ENCODE results near the gene HS6ST1.

Gene HS6ST1

DNA sequence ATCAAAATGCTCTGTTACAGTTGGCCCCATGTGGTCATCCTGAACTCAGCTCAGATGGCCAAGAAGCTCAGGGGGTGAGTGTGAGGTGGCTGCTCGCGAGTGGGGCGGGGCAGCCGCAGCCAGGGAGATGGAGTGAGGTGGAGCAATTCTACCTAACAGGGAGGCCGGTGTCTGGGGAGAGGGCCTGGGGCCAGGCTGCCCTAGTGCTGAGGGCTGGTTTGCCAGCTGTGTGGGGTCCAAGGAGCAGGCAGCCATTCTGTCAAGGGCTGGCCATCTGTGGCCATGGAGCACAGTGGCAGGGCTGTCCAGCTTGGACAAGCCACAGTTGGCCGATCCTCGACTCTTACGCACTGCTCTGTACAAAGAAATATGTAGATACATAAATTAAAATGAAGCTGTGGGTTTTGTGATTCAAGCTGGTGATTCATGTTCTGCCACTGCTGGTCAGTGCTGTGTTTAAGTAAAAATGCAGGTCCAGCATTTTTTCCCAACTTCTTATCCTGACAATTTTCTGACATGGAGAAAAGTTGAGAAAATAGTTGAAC is 82.1 kb downstream of the HS6ST1 start:
- H3K9ac ChIP-seq (ENCODE audit: low read depth, low read length): no peak overlapping the region
- ATAC-seq (ENCODE audit: insufficient read depth, low read depth) (no peak), DNase-seq (no peak)
- H3K79me2 ChIP-seq (ENCODE audit: insufficient read depth, low read length): no peaks in the 10 kb centered on the region
- no peak overlapping the region for H3K4me3 ChIP-seq (ENCODE audit: low read depth in 1 of 2, low read length in 2 of 2)
- H2AFZ ChIP-seq (ENCODE audit: low read depth, low read length): no peak overlapping the region
- H3K9me3 ChIP-seq (ENCODE audit: insufficient read depth, low read length, severe bottlenecking): no peaks in the 10 kb centered on the region
- H3K4me1 ChIP-seq (ENCODE audit: insufficient read depth, low read length): peaks cover 14% of the 10 kb centered on the region
- peaks cover 6% of the 10 kb centered on the region for H3K27me3 ChIP-seq (ENCODE audit: insufficient read depth, low read length, poor library complexity)
- no peak overlapping the region for H3K4me2 ChIP-seq (ENCODE audit: insufficient read depth, low read length)
- no peaks in the 10 kb centered on the region for H3K36me3 ChIP-seq (ENCODE audit: insufficient read depth, low read length)
- no peaks in the 10 kb centered on the region for H4K20me1 ChIP-seq (ENCODE audit: insufficient read depth, low read length)
- no peak overlapping the region for H3K27ac ChIP-seq (ENCODE audit: low read length)
- TF ChIP-seq, protein P1, sequence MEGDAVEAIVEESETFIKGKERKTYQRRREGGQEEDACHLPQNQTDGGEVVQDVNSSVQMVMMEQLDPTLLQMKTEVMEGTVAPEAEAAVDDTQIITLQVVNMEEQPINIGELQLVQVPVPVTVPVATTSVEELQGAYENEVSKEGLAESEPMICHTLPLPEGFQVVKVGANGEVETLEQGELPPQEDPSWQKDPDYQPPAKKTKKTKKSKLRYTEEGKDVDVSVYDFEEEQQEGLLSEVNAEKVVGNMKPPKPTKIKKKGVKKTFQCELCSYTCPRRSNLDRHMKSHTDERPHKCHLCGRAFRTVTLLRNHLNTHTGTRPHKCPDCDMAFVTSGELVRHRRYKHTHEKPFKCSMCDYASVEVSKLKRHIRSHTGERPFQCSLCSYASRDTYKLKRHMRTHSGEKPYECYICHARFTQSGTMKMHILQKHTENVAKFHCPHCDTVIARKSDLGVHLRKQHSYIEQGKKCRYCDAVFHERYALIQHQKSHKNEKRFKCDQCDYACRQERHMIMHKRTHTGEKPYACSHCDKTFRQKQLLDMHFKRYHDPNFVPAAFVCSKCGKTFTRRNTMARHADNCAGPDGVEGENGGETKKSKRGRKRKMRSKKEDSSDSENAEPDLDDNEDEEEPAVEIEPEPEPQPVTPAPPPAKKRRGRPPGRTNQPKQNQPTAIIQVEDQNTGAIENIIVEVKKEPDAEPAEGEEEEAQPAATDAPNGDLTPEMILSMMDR (IDR thresholded peaks at IDR 0.05; ENCODE audit: borderline replicate concordance, extremely low read depth, low read length, poor library complexity, severe bottlenecking): no peak
- no peak for TF ChIP-seq EZH2 (IDR thresholded peaks at IDR 0.05; ENCODE audit: borderline replicate concordance, low read depth, low read length, severe bottlenecking)

DNA sequence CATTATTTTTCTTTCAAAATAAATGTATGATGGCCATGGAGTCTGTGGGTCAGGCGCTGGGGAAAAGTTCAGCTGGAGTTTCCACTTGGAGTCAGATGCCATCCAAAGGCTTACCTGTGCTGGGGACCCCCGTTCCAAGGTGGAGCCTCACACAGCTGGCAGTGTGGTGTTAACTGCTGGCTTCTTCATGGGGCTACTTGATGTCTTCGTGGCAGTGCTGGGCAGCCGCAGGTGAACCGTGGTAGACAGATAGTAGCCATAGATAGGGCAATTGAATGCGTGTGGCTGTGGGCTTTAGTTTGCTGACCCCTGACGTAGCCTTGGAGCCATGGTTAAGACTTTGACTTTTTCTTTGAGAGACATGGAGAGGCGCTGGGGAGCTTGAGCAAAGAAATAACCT is 83.1 kb downstream of the HS6ST1 start:
- H3K4me2 ChIP-seq (ENCODE audit: insufficient read depth, low read length): no peak overlapping the region
- H3K4me1 ChIP-seq (ENCODE audit: insufficient read depth, low read length): peaks cover 14% of the 10 kb centered on the region
- H3K9ac ChIP-seq (ENCODE audit: low read depth, low read length): no peak overlapping the region
- no peak overlapping the region for H3K27ac ChIP-seq (ENCODE audit: low read length)
- H3K9me3 ChIP-seq (ENCODE audit: insufficient read depth, low read length, severe bottlenecking): no peaks in the 10 kb centered on the region
- no peak overlapping the region for H2AFZ ChIP-seq (ENCODE audit: low read depth, low read length)
- no peak for TF ChIP-seq EZH2 (IDR thresholded peaks at IDR 0.05; ENCODE audit: borderline replicate concordance, low read depth, low read length, severe bottlenecking)
- TF ChIP-seq, protein P1 (IDR thresholded peaks at IDR 0.05; ENCODE audit: borderline replicate concordance, extremely low read depth, low read length, poor library complexity, severe bottlenecking): no peak
- DNase-seq: no peak
- no peak overlapping the region for H3K4me3 ChIP-seq (ENCODE audit: low read depth in 1 of 2, low read length in 2 of 2)
- H3K27me3 ChIP-seq (ENCODE audit: insufficient read depth, low read length, poor library complexity): peaks cover 6% of the 10 kb centered on the region
- no peaks in the 10 kb centered on the region for H3K36me3 ChIP-seq (ENCODE audit: insufficient read depth, low read length)
- H3K79me2 ChIP-seq (ENCODE audit: insufficient read depth, low read length): no peaks in the 10 kb centered on the region
- ATAC-seq (ENCODE audit: insufficient read depth, low read depth): no peak
- no peaks in the 10 kb centered on the region for H4K20me1 ChIP-seq (ENCODE audit: insufficient read depth, low read length)

DNA sequence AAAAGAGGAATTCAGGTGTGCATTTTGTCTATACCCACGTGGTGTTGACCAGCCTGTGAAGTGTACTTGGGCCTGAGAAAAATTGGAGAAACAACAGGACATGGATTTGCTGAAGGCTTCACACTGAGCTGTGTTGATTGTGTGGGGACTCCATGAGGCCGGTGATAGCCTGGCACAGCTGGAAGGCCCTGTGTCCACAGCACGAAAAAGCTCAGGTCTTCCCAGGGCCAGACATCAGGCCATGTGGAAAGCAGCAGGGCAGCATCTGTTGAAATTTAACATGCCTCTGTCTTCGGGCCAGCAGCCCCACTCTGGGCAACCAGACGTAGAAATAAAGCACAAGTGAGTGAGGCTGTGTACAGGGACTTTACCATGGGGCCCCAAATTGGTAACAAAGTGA is 84.1 kb downstream of the HS6ST1 start:
- no peaks in the 10 kb centered on the region for H4K20me1 ChIP-seq (ENCODE audit: insufficient read depth, low read length)
- no peaks in the 10 kb centered on the region for H3K36me3 ChIP-seq (ENCODE audit: insufficient read depth, low read length)
- no peak for DNase-seq
- no peaks in the 10 kb centered on the region for H3K79me2 ChIP-seq (ENCODE audit: insufficient read depth, low read length)
- H3K4me3 ChIP-seq (ENCODE audit: low read depth in 1 of 2, low read length in 2 of 2): no peak overlapping the region
- H3K27ac ChIP-seq (ENCODE audit: low read length): no peak overlapping the region
- TF ChIP-seq, protein P1 (IDR thresholded peaks at IDR 0.05; ENCODE audit: borderline replicate concordance, extremely low read depth, low read length, poor library complexity, severe bottlenecking): no peak
- TF ChIP-seq EZH2 (IDR thresholded peaks at IDR 0.05; ENCODE audit: borderline replicate concordance, low read depth, low read length, severe bottlenecking): no peak
- peaks cover 14% of the 10 kb centered on the region for H3K4me1 ChIP-seq (ENCODE audit: insufficient read depth, low read length)
- no peaks in the 10 kb centered on the region for H3K9me3 ChIP-seq (ENCODE audit: insufficient read depth, low read length, severe bottlenecking)
- no peak overlapping the region for H3K9ac ChIP-seq (ENCODE audit: low read depth, low read length)
- no peak for ATAC-seq (ENCODE audit: insufficient read depth, low read depth)
- no peak overlapping the region for H2AFZ ChIP-seq (ENCODE audit: low read depth, low read length)
- no peak overlapping the region for H3K4me2 ChIP-seq (ENCODE audit: insufficient read depth, low read length)
- H3K27me3 ChIP-seq (ENCODE audit: insufficient read depth, low read length, poor library complexity): peaks cover 6% of the 10 kb centered on the region
